LoVo (cell line): ENCODE results near the gene KRTAP2-3.

ENCODE experiments used
- DNase-seq: peaks from one replicate; pipeline ENCODE4 v3.0.0-alpha.2; 2016; ENCODE audit warnings: low spot score

The KRTAP2-3 gene

GRCh38 chr17:41029633-41030245, 30.2 kb downstream of the KRTAP2-3 start, which contains the start of gene KRTAP1-4:
KRTAP1-4 (minus strand) TSS chr17:41030195; CDS start chr17:41030078, 117 bp downstream.
- DNase-seq, result no peak

GRCh38 chr17:41026715-41027471, 33.0 kb downstream of the KRTAP2-3 start, which contains the start of gene KRTAP1-5:
KRTAP1-5 (minus strand) TSS chr17:41027208; CDS start chr17:41027155, 53 bp downstream.
- DNase-seq, result no peak

GRCh38 chr17:41024697-41025096, 35.2 kb downstream of the KRTAP2-3 start:
- no peak for DNase-seq

GRCh38 chr17:41020336-41020735, 39.6 kb downstream of the KRTAP2-3 start:
- DNase-seq, result no peak

GRCh38 chr17:41019415-41019814, 40.5 kb downstream of the KRTAP2-3 start:
- DNase-seq, result no peak

- no peak for DNase-seq
Measured at GRCh38 chr17:41018541-41018940, 41.4 kb downstream of the KRTAP2-3 start.

- no peak for DNase-seq
Measured at GRCh38 chr17:41016578-41017215, 43.2 kb downstream of the KRTAP2-3 start.

GRCh38 chr17:41015454-41015853, 44.5 kb downstream of the KRTAP2-3 start:
- DNase-seq, result no peak

GRCh38 chr17:41013606-41014005, 46.3 kb downstream of the KRTAP2-3 start:
- no peak for DNase-seq

GRCh38 chr17:41013181-41013580, 46.7 kb downstream of the KRTAP2-3 start:
- peak; percentile 45 for DNase-seq

GRCh38 chr17:41012326-41013120, 47.4 kb downstream of the KRTAP2-3 start:
- no peak for DNase-seq

- DNase-seq, result no peak
Measured at GRCh38 chr17:41010441-41010840, 49.5 kb downstream of the KRTAP2-3 start.

GRCh38 chr17:41009936-41010335, 50.0 kb downstream of the KRTAP2-3 start:
- DNase-seq, result no peak

- DNase-seq, result no peak
Measured at GRCh38 chr17:41009301-41009760, 50.6 kb downstream of the KRTAP2-3 start.
